Measurements from ENCODE around the gene KAT6B.

The KAT6B gene

GRCh38 chr10:74925291-74925690 is 98.9 kb downstream of the KAT6B start:
- no peak for DNase-seq

DNA sequence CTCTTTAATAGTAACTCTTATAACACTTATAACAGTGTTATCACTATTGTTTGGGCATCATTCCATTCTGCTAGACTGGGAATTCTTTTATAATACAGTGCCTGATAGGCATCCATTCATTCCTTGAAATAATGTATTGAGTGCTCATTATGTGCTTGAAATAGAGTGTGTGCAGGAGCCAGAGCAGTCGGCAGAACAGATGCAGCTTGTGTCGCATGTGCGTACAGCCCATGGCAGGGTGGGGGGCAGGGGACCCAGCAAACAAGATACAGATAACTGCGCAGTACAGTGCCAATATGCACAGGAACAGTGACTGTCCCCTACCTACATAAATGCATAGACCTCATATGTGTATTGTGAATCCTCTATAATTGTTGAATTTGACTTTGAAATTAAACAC is 99.3 kb downstream of the KAT6B start:
- DNase-seq, result no peak

DNA sequence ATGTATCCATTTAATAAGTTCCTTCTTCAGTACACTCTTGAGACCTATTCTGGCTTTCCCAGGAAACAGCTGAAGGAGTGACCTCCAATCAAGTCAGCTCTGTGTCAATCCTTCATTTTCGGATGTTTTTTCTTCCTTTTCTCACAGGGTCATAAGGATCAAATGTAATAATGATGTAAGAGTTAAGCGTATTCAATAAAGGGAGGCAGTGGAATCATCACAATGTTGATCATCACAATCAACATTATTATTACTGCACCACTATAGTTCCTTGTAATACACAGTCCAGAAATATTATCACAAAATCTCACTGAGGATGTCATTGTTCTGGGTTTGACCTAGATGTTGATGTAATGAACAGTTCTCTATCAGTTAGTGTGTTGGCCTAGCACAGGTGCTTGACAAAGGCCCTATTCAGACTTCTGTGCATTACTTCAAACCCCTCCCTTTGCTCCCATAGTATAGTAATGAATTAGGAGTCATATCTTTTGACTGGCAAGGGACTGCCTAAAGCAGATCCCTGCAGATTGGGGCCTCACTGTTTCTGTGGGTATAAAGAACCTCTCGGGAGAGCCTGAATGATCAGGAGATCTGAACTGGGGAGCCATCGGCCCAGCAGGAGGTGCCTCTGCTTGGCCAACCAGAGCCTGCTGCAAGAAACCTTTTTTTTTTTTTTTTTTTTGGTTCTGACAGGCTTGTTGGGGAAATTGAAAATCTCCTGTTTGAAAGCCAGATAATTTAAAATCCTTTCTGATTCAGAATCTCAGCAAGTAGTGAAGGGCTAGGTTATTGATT is 100.6 kb downstream of the KAT6B start:
- DNase-seq, result no peak

GRCh38 chr10:74927701-74928100 is 101.3 kb downstream of the KAT6B start:
- no peak for DNase-seq

- DNase-seq, result no peak
Measured at GRCh38 chr10:74928742-74929191, 102.4 kb downstream of the KAT6B start.

- DNase-seq, result no peak
Measured at GRCh38 chr10:74929197-74929596, 102.8 kb downstream of the KAT6B start.

- no peak for DNase-seq
Measured at GRCh38 chr10:74930965-74931364, 104.6 kb downstream of the KAT6B start.

DNA sequence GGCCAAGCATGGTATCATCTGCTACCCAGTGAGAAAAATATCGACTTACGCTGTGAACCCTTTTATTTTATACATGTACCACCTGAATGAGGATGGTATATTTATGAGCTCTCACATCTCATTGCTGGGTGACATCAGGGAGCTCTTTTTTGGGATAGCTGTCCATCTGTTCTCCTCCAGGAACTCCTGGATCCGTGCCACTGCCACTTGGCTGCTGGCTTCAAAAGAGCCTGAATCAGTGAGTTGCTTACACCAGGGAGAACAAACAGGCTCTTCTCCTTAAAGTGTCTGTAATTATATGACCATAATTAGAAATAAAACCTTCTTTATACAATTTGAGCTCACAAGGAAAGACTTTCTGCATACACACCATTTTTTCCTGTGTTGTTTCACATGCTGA is 106.2 kb downstream of the KAT6B start:
- DNase-seq, result peak; percentile 13

- no peak for DNase-seq
Measured at GRCh38 chr10:74934100-74934812, 107.9 kb downstream of the KAT6B start.

DNA sequence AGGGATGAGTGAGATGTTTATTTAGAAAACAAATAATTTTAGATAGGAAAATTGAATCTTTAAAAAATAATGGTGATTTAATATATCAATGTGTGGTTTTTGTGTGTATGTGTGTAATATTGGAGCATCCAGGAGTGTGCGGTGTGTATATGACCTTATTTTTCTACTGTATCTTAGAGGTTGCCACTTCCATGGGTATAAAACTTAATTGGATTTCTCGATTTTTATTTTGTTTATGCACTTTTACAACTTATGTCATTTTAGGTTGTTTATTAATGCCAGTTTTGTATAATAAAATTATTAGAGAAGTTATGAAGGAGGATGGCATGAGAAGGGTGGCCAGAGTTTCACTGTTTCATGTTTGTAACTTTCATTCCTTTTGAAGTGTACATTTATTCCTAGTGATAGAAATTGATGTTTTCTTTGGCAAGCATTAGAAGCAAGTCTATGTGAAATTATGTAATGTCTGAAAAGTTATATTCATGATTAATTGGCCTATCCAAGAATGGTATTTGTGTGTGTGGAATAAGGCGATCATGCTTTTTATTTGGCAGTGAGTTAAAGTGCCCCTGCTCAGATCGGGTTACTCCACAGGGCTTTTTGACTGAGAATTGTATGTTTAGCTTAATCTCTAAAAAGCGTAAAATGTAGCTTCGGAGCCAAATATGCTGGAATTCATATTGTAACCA is 110.3 kb downstream of the KAT6B start:
- DNase-seq, result no peak

GRCh38 chr10:74937266-74937856 is 111.0 kb downstream of the KAT6B start:
- no peak for DNase-seq

- DNase-seq, result no peak
Measured at GRCh38 chr10:74944205-74944604, 117.8 kb downstream of the KAT6B start.

GRCh38 chr10:74947781-74948401 is 121.5 kb downstream of the KAT6B start:
- DNase-seq, result peak; percentile 63

DNA sequence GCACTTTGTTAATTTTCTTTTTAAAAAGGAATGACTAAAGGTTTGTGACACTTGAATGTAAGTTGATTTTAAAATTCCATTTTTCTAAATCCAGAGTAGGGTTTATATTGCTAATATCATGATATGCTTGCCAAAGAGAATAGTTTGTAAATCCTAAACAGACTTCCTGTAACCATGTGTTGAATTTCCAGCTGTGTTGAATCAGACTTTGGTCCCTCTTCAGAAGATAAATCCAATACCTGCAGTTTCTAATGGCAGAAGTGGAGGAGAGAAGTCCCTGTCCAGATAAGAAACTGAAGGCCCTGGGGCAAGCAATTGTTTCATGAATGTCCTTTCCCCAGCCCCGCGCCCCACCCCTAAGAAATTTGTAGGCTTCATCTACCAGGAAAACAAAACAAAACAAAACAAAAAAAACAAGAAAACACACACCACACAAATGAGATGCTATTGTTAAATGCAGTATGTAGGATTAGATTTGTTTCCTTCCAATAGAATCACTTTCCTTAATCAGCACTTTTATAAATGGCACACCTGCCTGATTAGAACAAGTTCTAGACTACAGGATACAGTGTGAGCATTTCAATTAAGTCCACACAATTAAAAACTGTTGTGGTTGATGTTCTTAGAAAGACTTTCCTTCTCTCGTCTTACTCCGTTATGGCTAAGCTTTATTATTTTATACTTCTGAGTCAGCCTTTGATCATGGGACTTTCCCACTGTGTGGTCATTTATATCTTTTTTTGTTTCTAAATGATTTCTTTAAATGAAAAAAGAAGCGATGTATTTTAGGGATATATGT is 122.8 kb downstream of the KAT6B start:
- DNase-seq, result no peak

- DNase-seq, result no peak
Measured at GRCh38 chr10:74949843-74950765, 123.7 kb downstream of the KAT6B start.

GRCh38 chr10:74953214-74953613 is 126.8 kb downstream of the KAT6B start:
- DNase-seq, result no peak

DNA sequence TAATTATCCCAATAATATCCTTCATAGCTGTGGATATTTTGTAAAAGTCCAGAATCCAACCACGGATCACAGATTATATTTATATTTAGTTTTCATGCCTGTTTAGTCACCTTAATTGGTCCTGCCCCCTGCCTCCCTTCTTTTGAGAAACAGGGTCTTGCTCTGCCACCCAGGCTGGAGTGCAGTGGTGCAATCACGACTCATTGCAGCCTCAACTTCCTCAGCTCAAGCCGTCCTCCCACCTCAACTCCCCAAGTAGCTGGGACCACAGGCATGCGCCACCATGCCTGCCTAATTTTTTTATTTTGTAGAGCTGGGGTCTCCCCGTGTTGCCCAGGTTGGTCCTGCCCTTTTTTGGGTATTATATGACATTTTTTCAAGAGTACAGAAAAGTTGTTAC is 129.4 kb downstream of the KAT6B start:
- DNase-seq, result no peak

GRCh38 chr10:74956555-74957111 is 130.2 kb downstream of the KAT6B start:
- no peak for DNase-seq

GRCh38 chr10:74957285-74957961 is 131.0 kb downstream of the KAT6B start:
- DNase-seq, result no peak

- DNase-seq, result no peak
Measured at GRCh38 chr10:74958316-74958715, 131.9 kb downstream of the KAT6B start.

Measured in NCI-H345 (cell line).